ENCODE measurements around the gene CCDC106.

GRCh38 chr19:55621205-55621672, 26.8 kb upstream of the CCDC106 start:
- no peak for TF ChIP-seq CTCF (conservative IDR thresholded peaks at IDR 0.05; ENCODE audit: low read length)
- no peak for TF ChIP-seq EZH2phosphoT487 (IDR thresholded peaks at IDR 0.05; ENCODE audit: borderline replicate concordance)

Data from Loucy (cell line).